CD4-positive, alpha-beta memory T cell (primary cell): Measurements from ENCODE around the gene ERRFI1. TPM values are rescaled to one million over a fixed set of nuclear protein-coding genes. Genes with fewer than 3 reads are reported as not detected.
A peak's percentile ranks its signal among the peaks of the same experiment; 100 is the strongest.
"Not testable (repeated sequence)": the region's sequence is repeated elsewhere in the genome, so short reads cannot be mapped to it uniquely, and the experiment has no call there.

Source experiments
- CTCF ChIA-PET: fragments of 350-600 bp; sonication (Branson Sonifier 250); formaldehyde crosslinking; loops from one replicate; lab custom pipeline; 2021; ENCODE audit warnings: inconsistent platforms; ENCODE audit not compliant: partially characterized antibody; lab: Charles Lee
- POLR2A ChIA-PET: fragments of 350-600 bp; sonication (Branson Sonifier 250); formaldehyde crosslinking; loops from one replicate; lab custom pipeline; 2021; ENCODE audit not compliant: partially characterized antibody; lab: Charles Lee
- DNase-seq, 5 donors: peaks; one replicate each; pipeline versions ENCODE4 v3.0.0 to v3.0.0-alpha.2; 2020 to 2022; ENCODE audit warnings: mixed read lengths in 1 of 5
- H3K27ac ChIP-seq: one replicate; pipeline ENCODE4 v1.7.0; 2013; ENCODE audit warnings: low read depth, low read length
- H3K27me3 ChIP-seq: 2 replicates; pipeline ENCODE4 v1.7.0; 2013; ENCODE audit warnings: mild to moderate bottlenecking, low read length, moderate library complexity; ENCODE audit not compliant: insufficient read depth
- H3K36me3 ChIP-seq: 2 replicates; pipeline ENCODE4 v1.7.0; 2013; ENCODE audit warnings: mild to moderate bottlenecking, low read length, moderate library complexity; ENCODE audit not compliant: insufficient read depth
- H3K4me1 ChIP-seq: 2 replicates; pipeline ENCODE4 v1.7.0; 2013; ENCODE audit warnings: mild to moderate bottlenecking, low read length, moderate library complexity; ENCODE audit not compliant: insufficient read depth
- H3K4me3 ChIP-seq, 2 donors: one replicate each; pipeline ENCODE4 v1.7.0; 2013; ENCODE audit warnings: low read length in 2 of 2, mild to moderate bottlenecking in 1 of 2
- H3K9me3 ChIP-seq, 2 donors: one replicate each; pipeline ENCODE4 v1.7.0; 2013; ENCODE audit warnings: low read length in 2 of 2, control low read depth in 1 of 2; ENCODE audit not compliant: control insufficient read depth in 1 of 2
- H3K27ac Mint-ChIP-seq, 7 donors: one replicate each; pipeline ENCODE4 v1.8.0; 2020 to 2021; ENCODE audit warnings: mixed read lengths in 7 of 7, mild to moderate bottlenecking in 6 of 7, inconsistent platforms in 3 of 7, moderate library complexity in 3 of 7
- H3K27me3 Mint-ChIP-seq, 2 donors: one replicate each; pipeline ENCODE4 v1.8.0; 2020 to 2021; ENCODE audit warnings: mixed read lengths in 2 of 2
- H3K36me3 Mint-ChIP-seq, 2 donors: one replicate each; pipeline ENCODE4 v1.8.0; 2020 to 2021; ENCODE audit warnings: mixed read lengths in 2 of 2, inconsistent platforms in 1 of 2, mild to moderate bottlenecking in 1 of 2
- H3K4me1 Mint-ChIP-seq, 4 donors: one replicate each; pipeline ENCODE4 v1.8.0; 2020 to 2021; ENCODE audit warnings: mixed read lengths in 4 of 4, mild to moderate bottlenecking in 1 of 4
- H3K4me3 Mint-ChIP-seq, 8 donors: one replicate each; pipeline ENCODE4 v1.8.0; 2020 to 2021; ENCODE audit warnings: mixed read lengths in 8 of 8, mild to moderate bottlenecking in 7 of 8, moderate library complexity in 6 of 8, inconsistent platforms in 3 of 8
- H3K9me3 Mint-ChIP-seq, 8 donors: one replicate each; pipeline ENCODE4 v1.8.0; 2020 to 2021; ENCODE audit warnings: mixed read lengths in 8 of 8, mild to moderate bottlenecking in 5 of 8, inconsistent platforms in 3 of 8, moderate library complexity in 1 of 8
- intact Hi-C: fragments of 100-400 bp; cut with micrococcal nuclease; formaldehyde crosslinking; loops from one replicate; pipeline ENCODE4 v1.15.1; 2023
- polyA plus RNA-seq, 2 donors: library from polyadenylated mRNA; unstranded; fragments of 300-500 nt; fragmentation: Illumina TruSeq; gene quantifications; one replicate each; pipeline ENCODE4 v1.2.3, GENCODE V29; 2021
- total RNA-seq, 2 experiments: library from RNA; stranded (reverse); gene quantifications; one replicate each; pipeline ENCODE4 v1.2.3, GENCODE V29; 2021

ERRFI1 gene
- total and polyA plus RNA-seq, 4 experiments from 2014 or later: 0.18 to 1.0 (median 0.88) TPM

- no peak for DNase-seq
- no peaks in the 10 kb centered on the region for H3K27me3 ChIP-seq
- no peak overlapping the region for H3K27ac ChIP-seq
- Mint-ChIP-seq H3K9me3 (no peaks in the 10 kb centered on the region), H3K36me3 (peaks cover 46 to 70% of the 10 kb centered on the region in 2 donors), H3K4me1 (peaks cover 29 to 57% (median 45%) of the 10 kb centered on the region in 4 donors), H3K27ac (peak overlapping the region in 4 of 7 donors; percentile 2 to 64 (median 30)), H3K4me3 (peak overlapping the region in 3 of 8 donors; percentile 6 to 35 (median 12)), H3K27me3 (no peaks in the 10 kb centered on the region)
- intact Hi-C loops: no loop called here
- no peak overlapping the region for H3K4me3 ChIP-seq
- H3K36me3 ChIP-seq: peaks cover 66% of the 10 kb centered on the region
- ChIA-PET CTCF (interaction anchor here (1.6 kb wide), 1 partner anchor 14 kb away, joined by 7 read pairs; no protein-coding TSS in a partner anchor), POLR2A (no interaction called here)
- H3K9me3 ChIP-seq: no peaks in the 10 kb centered on the region
- H3K4me1 ChIP-seq: peaks cover 54% of the 10 kb centered on the region
Measured at GRCh38 chr1:7967196-7967595, 58.9 kb downstream of the ERRFI1 start.

- H3K27me3 Mint-ChIP-seq: no peaks in the 10 kb centered on the region
- H3K27ac Mint-ChIP-seq: peak overlapping the region in 5 of 7 donors; percentile 17 to 99 (median 82)
- peaks cover 37 to 79% (median 58%) of the 10 kb centered on the region in 4 donors for H3K4me1 Mint-ChIP-seq
- Histone ChIP-seq H3K36me3 (peaks cover 47% of the 10 kb centered on the region), H3K4me1 (peaks cover 66% of the 10 kb centered on the region), H3K9me3 (no peaks in the 10 kb centered on the region), H3K27ac (no peak overlapping the region), H3K4me3 (no peak overlapping the region), H3K27me3 (no peaks in the 10 kb centered on the region)
- no peaks in the 10 kb centered on the region for H3K9me3 Mint-ChIP-seq
- intact Hi-C loops: loop anchor here (5.0 kb wide), 1 partner anchor 188 kb away; no protein-coding TSS in a partner anchor
- POLR2A ChIA-PET: no interaction called here
- DNase-seq: no peak
- H3K4me3 Mint-ChIP-seq: peak overlapping the region in 3 of 8 donors; percentile 19 to 51 (median 49)
- peaks cover 29 to 60% of the 10 kb centered on the region in 2 donors for H3K36me3 Mint-ChIP-seq
- CTCF ChIA-PET: interaction anchor here (3.8 kb wide), 1 partner anchor 11 kb away, joined by 13 read pairs; no protein-coding TSS in a partner anchor
Measured at GRCh38 chr1:7964476-7964875, 61.6 kb downstream of the ERRFI1 start.

GRCh38 chr1:7963841-7964240 is 62.3 kb downstream of the ERRFI1 start:
- CTCF ChIA-PET: interaction anchor here (3.8 kb wide), 1 partner anchor 12 kb away, joined by 13 read pairs; no protein-coding TSS in a partner anchor
- intact Hi-C loops: loop anchor here (5.0 kb wide), 1 partner anchor 188 kb away; no protein-coding TSS in a partner anchor
- Histone ChIP-seq H3K4me1 (peaks cover 66% of the 10 kb centered on the region), H3K36me3 (peaks cover 42% of the 10 kb centered on the region)
- H3K9me3 ChIP-seq, H3K27ac ChIP-seq, H3K4me3 ChIP-seq, POLR2A ChIA-PET, DNase-seq, H3K27me3 Mint-ChIP-seq, H3K27me3 ChIP-seq, H3K9me3 Mint-ChIP-seq: not testable (repeated sequence)
- Mint-ChIP-seq H3K27ac (peak overlapping the region in 6 of 7 donors; percentile 8 to 99 (median 72)), H3K4me3 (peak overlapping the region in 7 of 8 donors; percentile 12 to 88 (median 57)), H3K4me1 (peaks cover 39 to 77% (median 60%) of the 10 kb centered on the region in 4 donors), H3K36me3 (peaks cover 24 to 55% of the 10 kb centered on the region in 2 donors)

GRCh38 chr1:7963378-7963730 is 62.8 kb downstream of the ERRFI1 start:
- Mint-ChIP-seq H3K27ac (peak overlapping the region in 4 of 7 donors; percentile 50 to 99 (median 72)), H3K4me1 (peaks cover 37 to 75% (median 59%) of the 10 kb centered on the region in 4 donors), H3K36me3 (peaks cover 22 to 54% of the 10 kb centered on the region in 2 donors), H3K4me3 (peak overlapping the region in 6 of 8 donors; percentile 36 to 99 (median 80))
- Histone ChIP-seq H3K36me3 (peaks cover 37% of the 10 kb centered on the region), H3K4me1 (peaks cover 66% of the 10 kb centered on the region)
- H3K9me3 ChIP-seq, H3K4me3 ChIP-seq, POLR2A ChIA-PET, H3K9me3 Mint-ChIP-seq, H3K27ac ChIP-seq, H3K27me3 Mint-ChIP-seq, H3K27me3 ChIP-seq, DNase-seq: not testable (repeated sequence)
- CTCF ChIA-PET: interaction anchor here (0.7 to 3.8 kb wide), 3 partner anchors 12 to 39 kb away, joined by 3 to 13 read pairs (median 8); no protein-coding TSS in a partner anchor
- intact Hi-C loops: loop anchor here (5.0 kb wide), 1 partner anchor 189 kb away; no protein-coding TSS in a partner anchor

- Mint-ChIP-seq H3K4me3 (peak overlapping the region; percentile 88 to 99 (median 92)), H3K27me3 (no peaks in the 10 kb centered on the region), H3K27ac (peak overlapping the region; percentile 94 to 99 (median 97)), H3K4me1 (peaks cover 37 to 75% (median 59%) of the 10 kb centered on the region in 4 donors), H3K36me3 (peaks cover 22 to 54% of the 10 kb centered on the region in 2 donors), H3K9me3 (no peaks in the 10 kb centered on the region)
- peaks cover 66% of the 10 kb centered on the region for H3K4me1 ChIP-seq
- H3K4me3 ChIP-seq: peak overlapping the region in 1 of 2 donors; percentile 86
- no peaks in the 10 kb centered on the region for H3K9me3 ChIP-seq
- H3K27me3 ChIP-seq: no peaks in the 10 kb centered on the region
- CTCF ChIA-PET: interaction anchor here (0.7 to 3.8 kb wide), 4 partner anchors 13 to 39 kb away, joined by 3 to 13 read pairs (median 6); no protein-coding TSS in a partner anchor
- peak overlapping the region; percentile 94 for H3K27ac ChIP-seq
- peaks cover 37% of the 10 kb centered on the region for H3K36me3 ChIP-seq
- intact Hi-C loops: loop anchor here (5.0 kb wide), 1 partner anchor 189 kb away; no protein-coding TSS in a partner anchor
- POLR2A ChIA-PET: interaction anchor here (0.6 to 2.1 kb wide), 7 partner anchors 13 to 464 kb away, joined by 3 to 12 read pairs (median 4); partner anchors contain the start of gene TNFRSF9
- no peak for DNase-seq
Measured at GRCh38 chr1:7962636-7963377, 63.3 kb downstream of the ERRFI1 start.

GRCh38 chr1:7962014-7962335 is 64.1 kb downstream of the ERRFI1 start:
- peak in 1 of 5 donors; percentile 77 for DNase-seq
- peak overlapping the region; percentile 86 to 87 for H3K4me3 ChIP-seq
- no peaks in the 10 kb centered on the region for H3K27me3 ChIP-seq
- H3K4me1 ChIP-seq: peaks cover 62% of the 10 kb centered on the region
- ChIA-PET CTCF (interaction anchor here (1.3 to 3.8 kb wide), 3 partner anchors 14 to 22 kb away, joined by 3 to 13 read pairs (median 8); no protein-coding TSS in a partner anchor), POLR2A (interaction anchor here (0.8 to 2.1 kb wide), 10 partner anchors 8 to 465 kb away, joined by 3 to 12 read pairs (median 5); partner anchors contain the start of gene TNFRSF9)
- peaks cover 31% of the 10 kb centered on the region for H3K36me3 ChIP-seq
- peaks cover 35 to 73% (median 58%) of the 10 kb centered on the region in 4 donors for H3K4me1 Mint-ChIP-seq
- peaks cover 20 to 51% of the 10 kb centered on the region in 2 donors for H3K36me3 Mint-ChIP-seq
- peak overlapping the region; percentile 94 to 99 (median 97) for H3K27ac Mint-ChIP-seq
- H3K9me3 Mint-ChIP-seq: no peaks in the 10 kb centered on the region
- intact Hi-C loops: loop anchor here (5.0 kb wide), 1 partner anchor 190 kb away; no protein-coding TSS in a partner anchor
- no peaks in the 10 kb centered on the region for H3K27me3 Mint-ChIP-seq
- H3K9me3 ChIP-seq: no peaks in the 10 kb centered on the region
- H3K4me3 Mint-ChIP-seq: peak overlapping the region; percentile 88 to 99 (median 92)
- peak overlapping the region; percentile 94 for H3K27ac ChIP-seq
